Activated CD4-positive, alpha-beta T cell treated with anti-CD3 and anti-CD28 coated beads for 36 hours (primary cell): ENCODE measurements around the gene IL5. TPM values are rescaled to one million over a fixed set of nuclear protein-coding genes. Genes with fewer than 3 reads are reported as not detected.
"Not testable (repeated sequence)": the region's sequence is repeated elsewhere in the genome, so short reads cannot be mapped to it uniquely, and the experiment has no call there.

Experiments used
- ATAC-seq: fragments of 200-7000 bp; cut with Tn5 transposase; one replicate; pipeline ENCODE4 v1.10.0; 2021; ENCODE audit warnings: mild to moderate bottlenecking, moderate library complexity
- CTCF ChIA-PET: fragments of 350-600 bp; sonication (Branson Sonifier 250); formaldehyde crosslinking; loops from one replicate; lab custom pipeline; 2021; ENCODE audit warnings: antibody characterized with exemption; lab: Charles Lee
- POLR2A ChIA-PET: fragments of 350-600 bp; sonication (Branson Sonifier 250); formaldehyde crosslinking; loops from one replicate; lab custom pipeline; 2021; ENCODE audit warnings: antibody characterized with exemption, inconsistent platforms; lab: Charles Lee
- DNase-seq: peaks from one replicate; pipeline ENCODE4 v3.0.0-alpha.2; 2020
- H3K27ac Mint-ChIP-seq: one replicate; pipeline ENCODE4 v1.8.0; 2021; ENCODE audit warnings: mixed read lengths
- H3K27me3 Mint-ChIP-seq: one replicate; pipeline ENCODE4 v1.8.0; 2021; ENCODE audit warnings: mixed read lengths
- H3K36me3 Mint-ChIP-seq: one replicate; pipeline ENCODE4 v1.8.0; 2021; ENCODE audit warnings: low read depth, mixed read lengths
- H3K4me1 Mint-ChIP-seq: one replicate; pipeline ENCODE4 v1.8.0; 2021; ENCODE audit warnings: mixed read lengths
- H3K4me3 Mint-ChIP-seq: one replicate; pipeline ENCODE4 v1.8.0; 2021; ENCODE audit warnings: mild to moderate bottlenecking, moderate library complexity, mixed read lengths
- H3K9me3 Mint-ChIP-seq: one replicate; pipeline ENCODE4 v1.8.0; 2021; ENCODE audit warnings: low read depth, mixed read lengths
- intact Hi-C, 2 experiments: fragments of 100-400 bp; cut with DNase I in 1 of 2; cut with micrococcal nuclease in 1 of 2; formaldehyde crosslinking; loops; one replicate each; pipeline versions ENCODE4 v1.14.2 to v1.15.1; 2022 to 2024; cut with DNase I, micrococcal nuclease
- total RNA-seq, 2 experiments: library from RNA; stranded (reverse); gene quantifications; one replicate each; pipeline ENCODE4 v1.2.3, GENCODE V29; 2021

Gene IL5
- 1 to 10 TPM in 1 of 2 experiments, under 1 TPM in 1; 0.69 to 1.6 TPM for total RNA-seq

DNA sequence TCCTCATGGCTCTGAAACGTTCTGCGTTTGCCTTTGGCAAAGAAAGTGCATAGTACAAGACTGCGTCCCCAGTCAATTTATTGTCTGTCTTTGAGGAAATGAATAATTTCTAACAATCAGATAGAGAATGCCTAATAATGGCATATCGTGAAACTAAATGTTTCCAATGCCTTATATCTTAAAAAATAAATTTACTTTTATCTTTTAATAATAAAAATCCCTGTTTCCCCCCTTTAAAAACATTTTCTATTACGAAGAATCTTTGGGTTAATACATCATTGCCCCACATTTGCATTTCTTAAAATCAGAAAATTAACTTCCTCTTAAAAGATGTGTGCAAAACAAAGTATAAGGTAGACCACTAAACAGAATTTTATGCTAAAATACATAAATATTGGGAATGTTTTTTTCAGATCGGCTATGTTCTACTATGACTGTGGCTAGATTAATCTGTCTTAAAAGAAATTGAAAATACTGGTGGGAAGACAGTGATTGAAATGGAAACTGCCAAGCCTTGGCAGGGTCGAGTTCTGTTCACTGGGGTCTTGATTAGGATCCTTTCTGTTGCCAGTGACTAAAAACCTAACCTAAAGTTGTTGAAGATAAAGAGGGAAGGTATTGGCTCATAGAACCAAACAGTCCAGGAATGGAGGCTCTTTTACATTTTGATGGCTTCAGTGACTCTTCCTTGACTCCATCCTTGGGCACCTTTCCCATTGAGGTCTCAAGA lies at the start of gene IL5:
IL5 (minus strand) TSS at position 51 of the 730 bp plus-strand sequence; CDS start at position 7, 44 bp downstream.
- H3K4me1 Mint-ChIP-seq = peaks cover 18% of the 10 kb centered on the region
- CTCF ChIA-PET = interaction anchor here (1.4 to 2.3 kb wide), 2 partner anchors 16 to 17 kb away, joined by 3 to 7 read pairs; no protein-coding TSS in a partner anchor
- POLR2A ChIA-PET = no interaction called here
- H3K36me3 Mint-ChIP-seq = no peaks in the 10 kb centered on the region
- DNase-seq (no peak), ATAC-seq (peak; percentile 37)
- intact Hi-C loops = no loop called here
- no peak within 1 kb of the TSS for H3K4me3 Mint-ChIP-seq
- peaks cover 4% of the 10 kb centered on the region for H3K27me3 Mint-ChIP-seq
- H3K9me3 Mint-ChIP-seq = no peaks in the 10 kb centered on the region
- H3K27ac Mint-ChIP-seq = no peak within 1 kb of the TSS

DNA sequence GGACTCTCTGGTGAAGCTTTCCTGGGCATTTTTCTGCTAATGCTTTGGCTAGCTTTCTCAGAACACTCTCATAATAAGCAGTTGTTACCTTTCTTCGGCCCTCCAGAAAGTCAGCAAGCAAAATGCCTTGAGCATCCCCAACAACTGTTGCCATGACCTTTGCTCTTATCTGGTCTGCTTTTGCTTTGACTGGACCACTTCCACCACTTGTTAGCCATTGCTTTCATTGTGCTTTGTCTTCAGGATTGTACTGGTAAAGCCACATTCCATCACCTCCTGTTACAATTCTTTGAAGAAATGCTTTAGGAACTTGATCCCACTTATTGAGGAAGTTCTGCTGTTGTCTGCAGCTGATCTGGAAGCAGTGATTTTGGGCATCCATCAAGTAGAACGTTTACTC lies 49.2 kb upstream of the IL5 start:
- H3K36me3 Mint-ChIP-seq = peaks cover 38% of the 10 kb centered on the region
- no peaks in the 10 kb centered on the region for H3K9me3 Mint-ChIP-seq
- intact Hi-C loops = no loop called here
- ATAC-seq (no peak), DNase-seq (no peak)
- H3K27me3 Mint-ChIP-seq = no peaks in the 10 kb centered on the region
- no peak overlapping the region for H3K4me3 Mint-ChIP-seq
- H3K27ac Mint-ChIP-seq = no peak overlapping the region
- POLR2A ChIA-PET = no interaction called here
- no peaks in the 10 kb centered on the region for H3K4me1 Mint-ChIP-seq
- CTCF ChIA-PET = interaction anchor here (1.5 kb wide), 1 partner anchor 22 kb away, joined by 5 read pairs; no protein-coding TSS in a partner anchor

DNA sequence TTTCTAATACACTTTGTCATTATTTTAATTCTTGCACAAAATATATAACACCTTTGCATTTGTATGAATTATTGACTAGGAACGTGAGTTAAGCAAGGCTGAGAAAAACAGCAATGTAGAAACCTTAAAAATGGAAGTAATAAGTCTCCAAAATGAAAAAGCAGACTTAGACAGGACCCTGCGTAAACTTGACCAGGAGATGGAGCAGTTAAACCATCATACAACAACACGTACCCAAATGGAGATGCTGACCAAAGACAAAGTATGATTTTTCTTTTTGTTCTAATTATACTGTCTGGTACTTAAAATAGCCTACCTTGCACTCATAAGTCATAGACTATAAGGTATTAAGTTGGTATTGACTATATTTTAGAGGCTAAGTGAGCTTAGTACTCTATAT lies 47.8 kb upstream of the IL5 start:
- H3K4me1 Mint-ChIP-seq = peaks cover under 1% of the 10 kb centered on the region
- H3K4me3 Mint-ChIP-seq = no peak overlapping the region
- DNase-seq (no peak), ATAC-seq (no peak)
- H3K36me3 Mint-ChIP-seq = peaks cover 39% of the 10 kb centered on the region
- no peaks in the 10 kb centered on the region for H3K27me3 Mint-ChIP-seq
- no peaks in the 10 kb centered on the region for H3K9me3 Mint-ChIP-seq
- H3K27ac Mint-ChIP-seq = no peak overlapping the region
- CTCF ChIA-PET = interaction anchor here (0.8 to 1.5 kb wide), 3 partner anchors 20 to 230 kb away, joined by 3 to 5 read pairs (median 4); no protein-coding TSS in a partner anchor
- POLR2A ChIA-PET = no interaction called here
- intact Hi-C loops = loop anchor here in 1 of 2 experiments (1.0 kb wide), 1 partner anchor 229 kb away; no protein-coding TSS in a partner anchor

DNA sequence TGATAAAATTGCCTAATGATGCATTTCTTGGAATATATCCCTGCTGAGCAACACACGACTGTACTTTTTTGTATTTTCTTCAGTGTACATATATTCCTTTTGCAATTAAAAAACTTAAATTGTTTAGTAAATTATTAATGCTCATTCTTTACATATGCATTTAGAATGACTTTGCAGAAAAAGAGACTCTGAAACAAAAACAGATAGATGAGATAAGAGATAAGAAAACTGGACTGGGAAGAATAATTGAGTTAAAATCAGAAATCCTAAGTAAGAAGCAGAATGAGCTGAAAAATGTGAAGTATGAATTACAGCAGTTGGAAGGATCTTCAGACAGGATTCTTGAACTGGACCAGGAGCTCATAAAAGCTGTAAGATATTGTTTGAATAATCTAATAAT lies 46.1 kb upstream of the IL5 start:
- CTCF ChIA-PET = interaction anchor here (0.9 to 1.2 kb wide), 3 partner anchors 9 to 203 kb away, joined by 3 read pairs; no protein-coding TSS in a partner anchor

DNA sequence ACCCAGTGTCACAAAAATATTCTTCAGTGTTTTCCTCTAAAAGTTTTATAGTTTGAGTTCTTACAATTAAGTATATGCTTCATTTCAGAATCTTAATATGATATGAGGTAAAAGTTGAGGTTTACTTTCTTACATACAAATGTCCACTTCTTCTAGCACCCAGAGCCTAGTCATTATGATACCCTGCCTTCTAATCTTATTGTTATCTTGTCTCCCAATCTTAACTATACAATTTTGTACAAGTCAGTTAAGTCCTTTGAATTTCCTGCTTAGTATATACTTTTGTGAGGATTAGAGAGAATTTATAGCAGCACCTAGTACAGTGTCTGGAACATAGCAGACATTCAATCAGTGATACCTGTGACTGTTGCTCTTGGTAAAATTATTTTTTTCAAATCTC lies 42.7 kb upstream of the IL5 start:
- H3K36me3 Mint-ChIP-seq = peaks cover 59% of the 10 kb centered on the region
- no peaks in the 10 kb centered on the region for H3K27me3 Mint-ChIP-seq
- no peak overlapping the region for H3K4me3 Mint-ChIP-seq
- H3K27ac Mint-ChIP-seq = no peak overlapping the region
- ChIA-PET CTCF (interaction anchor here (0.9 kb wide), 1 partner anchor 60 kb away, joined by 3 read pairs; no protein-coding TSS in a partner anchor), POLR2A (no interaction called here)
- intact Hi-C loops = no loop called here
- peaks cover 3% of the 10 kb centered on the region for H3K4me1 Mint-ChIP-seq
- no peak for ATAC-seq
- H3K9me3 Mint-ChIP-seq = no peaks in the 10 kb centered on the region
- DNase-seq = no peak

More for the DNA sequence above, 46.1 kb upstream of the IL5 start:
- Mint-ChIP-seq H3K27me3 (no peaks in the 10 kb centered on the region), H3K9me3 (no peaks in the 10 kb centered on the region), H3K36me3 (peaks cover 44% of the 10 kb centered on the region), H3K27ac (no peak overlapping the region), H3K4me3 (no peak overlapping the region), H3K4me1 (peaks cover 3% of the 10 kb centered on the region)
- POLR2A ChIA-PET = no interaction called here
- no peak for ATAC-seq
- intact Hi-C loops = no loop called here
- no peak for DNase-seq

DNA sequence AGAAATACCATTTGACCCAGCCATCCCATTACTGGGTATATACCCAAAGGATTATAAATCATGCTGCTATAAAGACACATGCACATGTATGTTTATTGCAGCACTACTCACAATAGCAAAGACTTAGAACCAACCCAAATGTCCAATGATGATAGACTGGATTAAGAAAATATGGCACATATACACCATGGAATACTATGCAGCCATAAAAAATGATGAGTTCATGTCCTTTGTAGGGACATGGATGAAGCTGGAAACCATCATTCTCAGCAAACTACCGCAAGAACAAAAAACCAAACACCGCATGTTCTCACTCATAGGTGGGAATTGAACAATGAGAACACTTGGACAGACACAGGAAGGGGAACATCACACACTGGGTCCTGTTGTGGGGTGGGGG lies 41.2 kb upstream of the IL5 start:
- DNase-seq, intact Hi-C loops, H3K9me3 Mint-ChIP-seq, H3K27ac Mint-ChIP-seq, H3K4me3 Mint-ChIP-seq, CTCF ChIA-PET, H3K4me1 Mint-ChIP-seq, ATAC-seq, H3K27me3 Mint-ChIP-seq, POLR2A ChIA-PET: not testable (repeated sequence)
- H3K36me3 Mint-ChIP-seq = peaks cover 57% of the 10 kb centered on the region

DNA sequence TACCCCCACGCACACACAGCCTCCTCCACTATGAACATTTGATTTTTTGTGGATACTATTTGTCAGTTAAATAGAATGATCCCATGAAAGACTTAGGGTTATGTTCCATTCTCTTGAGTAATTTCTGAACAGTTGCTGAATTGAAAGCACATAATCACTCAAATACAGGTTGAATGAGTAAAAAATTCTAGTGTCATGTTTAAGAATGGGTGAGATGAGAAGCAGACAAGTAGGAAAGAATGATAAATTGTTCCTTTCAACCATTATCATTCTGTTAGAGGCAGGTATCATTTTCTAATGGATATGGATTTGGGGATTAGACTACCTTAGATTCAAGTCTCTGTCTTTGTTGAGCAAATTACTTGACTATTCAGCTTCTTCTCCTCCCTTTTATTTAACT lies 32.8 kb upstream of the IL5 start:
- ATAC-seq (peak; percentile 74), DNase-seq (no peak)
- Mint-ChIP-seq H3K27me3 (no peaks in the 10 kb centered on the region), H3K4me1 (peaks cover 30% of the 10 kb centered on the region), H3K36me3 (peaks cover 61% of the 10 kb centered on the region), H3K9me3 (no peaks in the 10 kb centered on the region), H3K27ac (peak overlapping the region; percentile 17), H3K4me3 (no peak overlapping the region)
- intact Hi-C loops = loop anchor here in 1 of 2 experiments (1.0 kb wide), 1 partner anchor 65 kb away; no protein-coding TSS in a partner anchor
- ChIA-PET POLR2A (no interaction called here), CTCF (interaction anchor here (1.3 to 1.9 kb wide), 3 partner anchors 9 to 243 kb away, joined by 3 to 7 read pairs (median 5); no protein-coding TSS in a partner anchor)

DNA sequence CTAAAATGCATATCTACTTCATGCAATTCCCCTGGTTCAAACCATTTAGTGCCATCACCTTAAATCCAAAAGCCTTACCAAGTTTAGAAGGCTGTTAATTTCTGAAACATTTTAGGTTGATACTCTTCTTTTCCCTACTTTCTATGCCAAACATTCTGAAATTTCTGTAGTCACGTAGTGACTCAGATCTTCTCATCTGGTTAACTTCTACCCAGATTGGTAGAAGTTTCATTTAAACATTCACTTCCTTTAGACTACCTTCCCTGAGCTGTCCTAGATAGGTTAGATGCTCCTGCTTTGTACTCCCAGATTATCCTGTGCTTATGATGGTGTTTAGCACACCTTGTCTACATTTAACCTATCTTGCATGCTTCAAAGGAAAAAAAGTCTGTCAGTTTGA lies 23.3 kb upstream of the IL5 start:
- intact Hi-C loops = no loop called here
- H3K27me3 Mint-ChIP-seq = no peaks in the 10 kb centered on the region
- no peak overlapping the region for H3K4me3 Mint-ChIP-seq
- ChIA-PET POLR2A (interaction anchor here (0.9 kb wide), 1 partner anchor 188 kb away, joined by 3 read pairs; no protein-coding TSS in a partner anchor), CTCF (interaction anchor here (0.6 to 1.4 kb wide), 4 partner anchors 10 to 177 kb away, joined by 3 read pairs; no protein-coding TSS in a partner anchor)
- peaks cover 29% of the 10 kb centered on the region for H3K36me3 Mint-ChIP-seq
- peak; percentile 83 for ATAC-seq
- H3K9me3 Mint-ChIP-seq = no peaks in the 10 kb centered on the region
- DNase-seq = no peak
- peaks cover 47% of the 10 kb centered on the region for H3K4me1 Mint-ChIP-seq
- H3K27ac Mint-ChIP-seq = peak overlapping the region; percentile 11

DNA sequence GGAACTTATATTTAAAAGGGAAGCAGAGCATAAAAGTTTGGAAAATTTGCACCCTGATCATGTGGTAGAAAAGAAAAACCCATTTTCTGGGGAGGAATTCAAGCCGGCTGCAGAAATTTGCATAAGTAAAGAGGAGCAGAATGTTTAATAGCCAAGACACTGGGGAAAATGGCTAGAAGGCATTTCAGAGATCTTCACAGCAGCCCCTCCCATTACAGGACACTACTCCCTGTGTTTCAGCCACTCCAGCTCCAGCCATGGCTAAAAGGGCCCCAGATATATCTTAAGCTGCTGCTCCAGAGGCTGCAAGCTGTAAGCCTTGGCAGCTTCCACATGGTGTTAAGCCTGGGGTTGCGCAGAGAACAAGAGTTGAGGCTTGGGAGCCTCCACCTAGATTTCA lies 21.2 kb upstream of the IL5 start:
- H3K9me3 Mint-ChIP-seq, H3K27me3 Mint-ChIP-seq, ATAC-seq, H3K27ac Mint-ChIP-seq, CTCF ChIA-PET, POLR2A ChIA-PET, DNase-seq, intact Hi-C loops, H3K4me3 Mint-ChIP-seq: not testable (repeated sequence)
- H3K4me1 Mint-ChIP-seq = peaks cover 33% of the 10 kb centered on the region
- peaks cover 20% of the 10 kb centered on the region for H3K36me3 Mint-ChIP-seq

DNA sequence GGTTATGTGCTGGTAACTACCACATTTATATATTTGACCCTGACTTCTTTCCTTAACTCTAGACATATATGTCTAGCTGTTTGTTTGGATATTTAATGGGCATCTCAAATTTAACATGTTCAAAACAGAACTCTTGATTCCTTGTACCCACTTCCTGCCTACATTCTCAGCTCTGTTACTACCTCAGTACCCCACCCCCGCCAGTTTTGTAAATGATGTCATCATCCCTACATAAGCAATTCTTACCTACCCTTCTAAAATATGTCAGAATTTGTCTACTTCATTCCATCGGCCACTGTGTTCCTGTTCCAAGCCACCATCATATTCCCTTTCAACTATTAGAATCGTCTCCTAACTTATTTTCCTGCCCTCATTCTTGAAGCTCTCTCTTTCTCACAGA lies 18.3 kb upstream of the IL5 start:
- Mint-ChIP-seq H3K4me3 (no peak overlapping the region), H3K27me3 (no peaks in the 10 kb centered on the region), H3K9me3 (no peaks in the 10 kb centered on the region), H3K27ac (no peak overlapping the region), H3K4me1 (peaks cover 30% of the 10 kb centered on the region), H3K36me3 (peaks cover 14% of the 10 kb centered on the region)
- ATAC-seq = no peak
- ChIA-PET CTCF (interaction anchor here (0.6 to 1.5 kb wide), 3 partner anchors 9 to 181 kb away, joined by 3 to 6 read pairs (median 3); no protein-coding TSS in a partner anchor), POLR2A (no interaction called here)
- DNase-seq = peak; percentile 52
- intact Hi-C loops = no loop called here

DNA sequence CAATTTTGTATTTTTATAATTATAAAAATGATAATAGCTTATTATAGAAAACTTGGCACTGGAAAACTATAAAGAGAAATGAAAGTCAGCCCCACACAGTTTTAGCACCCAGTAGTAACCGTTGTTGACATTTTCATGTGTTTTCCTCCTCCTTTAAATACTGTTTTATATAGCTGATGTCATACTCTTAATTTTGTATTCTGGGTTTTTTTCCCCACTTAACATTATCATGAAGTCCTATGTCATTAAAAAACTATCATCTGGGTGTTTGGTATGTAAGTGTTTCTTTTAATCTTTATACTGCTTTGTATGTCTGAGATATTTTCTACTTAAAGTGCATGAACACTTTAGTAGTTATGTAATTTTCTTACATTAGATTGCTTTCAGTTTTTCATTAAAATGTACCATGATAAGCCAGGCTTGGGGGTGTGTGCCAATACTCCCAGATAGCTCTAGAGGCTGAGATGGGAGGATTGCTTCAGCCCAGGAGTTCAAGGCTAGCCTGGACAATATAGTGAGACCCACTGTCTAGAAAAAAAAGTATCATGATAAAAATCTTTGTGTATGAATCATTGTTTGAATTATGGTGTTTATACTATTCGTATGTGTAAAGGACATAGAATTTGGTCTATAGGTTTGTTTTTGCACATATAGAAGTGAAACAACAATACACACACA lies 16.2 kb upstream of the IL5 start:
- Mint-ChIP-seq H3K4me3 (no peak overlapping the region), H3K4me1 (peaks cover 21% of the 10 kb centered on the region), H3K27ac (no peak overlapping the region), H3K27me3 (no peaks in the 10 kb centered on the region), H3K9me3 (no peaks in the 10 kb centered on the region), H3K36me3 (peaks cover 8% of the 10 kb centered on the region)
- intact Hi-C loops = loop anchor here in 1 of 2 experiments (5.0 kb wide), 1 partner anchor 78 kb away; no protein-coding TSS in a partner anchor
- ChIA-PET POLR2A (no interaction called here), CTCF (interaction anchor here (0.7 to 1.1 kb wide), 2 partner anchors 11 to 261 kb away, joined by 3 to 6 read pairs; no protein-coding TSS in a partner anchor)
- DNase-seq (no peak), ATAC-seq (no peak)
